Mucosa of descending colon (tissue), 3 donors: ENCODE measurements around the gene AGPS. TPM values are rescaled to one million over a fixed set of nuclear protein-coding genes. Genes with fewer than 3 reads are reported as not detected.
A peak's percentile ranks its signal among the peaks of the same experiment; 100 is the strongest.
"Not testable (repeated sequence)": the region's sequence is repeated elsewhere in the genome, so short reads cannot be mapped to it uniquely, and the experiment has no call there.

ENCODE experiments used
- ATAC-seq: fragments of 200-7000 bp; cut with Tn5 transposase; one replicate; pipeline ENCODE4 v1.9.1; 2020; ENCODE audit warnings: mild to moderate bottlenecking, moderate library complexity
- DNase-seq, 3 donors: peaks; one replicate each; pipeline ENCODE4 v3.0.0-alpha.2; 2020
- H3K36me3 ChIP-seq: fragments of 200-600 bp; one replicate; pipeline ENCODE4 v1.8.0; 2021; ENCODE audit warnings: low read depth, mild to moderate bottlenecking
- H3K4me1 ChIP-seq: fragments of 200-600 bp; one replicate; pipeline ENCODE4 v1.8.0; 2021; ENCODE audit warnings: low read depth, mild to moderate bottlenecking
- H3K4me3 ChIP-seq: fragments of 200-600 bp; one replicate; pipeline ENCODE4 v1.8.0; 2021; ENCODE audit warnings: mild to moderate bottlenecking
- H3K9me3 ChIP-seq: fragments of 200-600 bp; one replicate; pipeline ENCODE4 v1.8.0; 2021; ENCODE audit warnings: mild to moderate bottlenecking
- intact Hi-C, 2 donors: fragments of 100-400 bp; cut with DNase I in 1 of 2; cut with micrococcal nuclease in 1 of 2; formaldehyde crosslinking; loops; one replicate each; pipeline versions ENCODE4 v1.11.0 to v1.11.1; 2022; cut with DNase I, micrococcal nuclease
- total RNA-seq, 3 donors: library from RNA; stranded (reverse); fragmentation: NEBNext Ultra II Directional in 2 of 3; extraction: Animal tissue kit (Norgen Biotek cat#: 25700) in 2 of 3; gene quantifications; one replicate each; pipeline versions ENCODE4 v1.2.1 to v1.2.4, GENCODE V29; 2021 to 2023
- TF ChIP-seq, protein P1 (sequence below): fragments of 200-600 bp; IDR thresholded peaks from one replicate; pipeline ENCODE4 v1.8.0; 2022; ENCODE audit warnings: antibody characterized with exemption, mild to moderate bottlenecking
- donor health status: DM: no; HTN: no; CAD: no; lungs with moderate emphysema.
- donor health status: DM: no; HTN: no; CAD: no.
- donor health status: DM: no; HTN: yes; CAD: no.

The AGPS gene
- total RNA-seq, 3 donors from 2014 or later: 43.0 to 58.4 (median 48.7) TPM

DNA sequence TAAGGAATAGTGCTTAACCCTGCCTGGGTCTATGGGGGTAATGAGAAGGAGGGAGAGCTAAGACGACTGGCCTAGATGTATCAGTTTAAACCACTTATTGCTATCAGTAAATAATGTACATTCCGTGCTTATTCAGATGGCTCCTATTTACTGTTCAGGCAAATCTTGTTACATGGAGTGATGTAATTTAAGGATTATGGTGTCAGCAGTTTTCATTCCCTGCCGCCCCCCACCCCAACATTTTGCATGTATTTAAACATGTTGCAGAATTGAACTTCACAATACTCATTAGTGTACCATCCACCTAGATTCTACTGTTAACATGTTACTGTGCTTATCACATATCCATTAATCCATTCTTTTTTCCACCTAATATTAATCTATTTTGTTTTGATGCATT, 11.7 kb downstream of the AGPS start:
- Histone ChIP-seq H3K4me3 (no peak overlapping the region), H3K9me3 (no peaks in the 10 kb centered on the region), H3K36me3 (no peaks in the 10 kb centered on the region), H3K4me1 (peaks cover 3% of the 10 kb centered on the region)
- ATAC-seq: no peak
- DNase-seq: no peak
- intact Hi-C loops: no loop called here
- TF ChIP-seq, protein P1, sequence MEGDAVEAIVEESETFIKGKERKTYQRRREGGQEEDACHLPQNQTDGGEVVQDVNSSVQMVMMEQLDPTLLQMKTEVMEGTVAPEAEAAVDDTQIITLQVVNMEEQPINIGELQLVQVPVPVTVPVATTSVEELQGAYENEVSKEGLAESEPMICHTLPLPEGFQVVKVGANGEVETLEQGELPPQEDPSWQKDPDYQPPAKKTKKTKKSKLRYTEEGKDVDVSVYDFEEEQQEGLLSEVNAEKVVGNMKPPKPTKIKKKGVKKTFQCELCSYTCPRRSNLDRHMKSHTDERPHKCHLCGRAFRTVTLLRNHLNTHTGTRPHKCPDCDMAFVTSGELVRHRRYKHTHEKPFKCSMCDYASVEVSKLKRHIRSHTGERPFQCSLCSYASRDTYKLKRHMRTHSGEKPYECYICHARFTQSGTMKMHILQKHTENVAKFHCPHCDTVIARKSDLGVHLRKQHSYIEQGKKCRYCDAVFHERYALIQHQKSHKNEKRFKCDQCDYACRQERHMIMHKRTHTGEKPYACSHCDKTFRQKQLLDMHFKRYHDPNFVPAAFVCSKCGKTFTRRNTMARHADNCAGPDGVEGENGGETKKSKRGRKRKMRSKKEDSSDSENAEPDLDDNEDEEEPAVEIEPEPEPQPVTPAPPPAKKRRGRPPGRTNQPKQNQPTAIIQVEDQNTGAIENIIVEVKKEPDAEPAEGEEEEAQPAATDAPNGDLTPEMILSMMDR: no peak

DNA sequence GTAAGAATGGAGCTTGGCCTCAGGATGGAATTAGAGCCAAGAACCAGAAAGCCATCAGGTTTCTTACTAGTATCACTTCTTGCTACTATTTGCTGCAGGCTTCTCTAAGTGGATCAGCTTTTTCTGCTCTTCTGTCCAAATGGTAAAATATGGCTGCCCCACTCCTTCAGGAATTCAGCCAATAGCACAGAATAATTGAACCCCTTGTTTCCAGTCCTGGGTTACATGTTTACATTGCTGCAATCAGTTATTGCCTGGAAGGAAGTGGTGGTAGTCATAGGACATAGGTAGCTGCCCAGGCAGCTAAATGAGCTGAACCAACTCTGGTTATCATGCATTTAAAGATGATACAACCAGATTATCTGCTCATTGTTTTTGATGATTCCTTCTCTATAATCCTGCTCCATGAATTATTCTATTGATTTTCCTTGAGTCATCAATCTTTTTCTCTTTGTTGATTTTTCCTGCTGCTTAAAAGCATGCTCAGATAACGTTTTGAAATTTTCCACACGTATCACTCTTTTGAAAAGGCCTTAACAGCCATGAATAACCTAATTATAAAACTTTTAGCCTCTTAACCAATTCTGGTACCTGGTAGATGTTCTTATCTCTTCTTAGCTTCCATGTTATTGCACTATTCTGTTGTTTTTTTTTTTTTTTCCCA, 12.6 kb downstream of the AGPS start:
- intact Hi-C loops: no loop called here
- peak; percentile 66 for ATAC-seq
- TF ChIP-seq, protein P1: no peak

DNA sequence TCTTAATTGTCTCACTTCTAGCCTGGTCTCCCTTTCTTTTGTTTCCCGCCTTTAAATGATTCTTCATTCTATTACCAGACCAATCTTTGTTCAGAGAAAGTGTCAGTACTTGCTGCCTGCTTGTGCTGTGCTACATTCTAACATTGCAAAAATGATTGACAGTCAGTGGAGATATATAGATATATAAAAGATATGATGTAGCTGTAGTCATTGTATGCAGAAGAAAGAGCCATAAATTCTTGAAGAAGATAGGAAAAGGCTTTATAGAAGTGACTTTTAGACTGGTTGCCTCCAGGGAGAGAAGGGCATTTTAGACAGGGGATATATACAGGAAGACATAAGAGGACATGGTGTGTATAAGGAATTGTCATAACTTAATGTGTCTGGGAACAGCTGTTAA, 13.6 kb downstream of the AGPS start:
- TF ChIP-seq, protein P1: no peak
- intact Hi-C loops: no loop called here
- ATAC-seq: peak; percentile 54

More for the DNA sequence above, 12.6 kb downstream of the AGPS start:
- Histone ChIP-seq H3K36me3 (no peaks in the 10 kb centered on the region), H3K4me3 (no peak overlapping the region), H3K9me3 (no peaks in the 10 kb centered on the region), H3K4me1 (peaks cover 3% of the 10 kb centered on the region)
- DNase-seq: no peak

DNA sequence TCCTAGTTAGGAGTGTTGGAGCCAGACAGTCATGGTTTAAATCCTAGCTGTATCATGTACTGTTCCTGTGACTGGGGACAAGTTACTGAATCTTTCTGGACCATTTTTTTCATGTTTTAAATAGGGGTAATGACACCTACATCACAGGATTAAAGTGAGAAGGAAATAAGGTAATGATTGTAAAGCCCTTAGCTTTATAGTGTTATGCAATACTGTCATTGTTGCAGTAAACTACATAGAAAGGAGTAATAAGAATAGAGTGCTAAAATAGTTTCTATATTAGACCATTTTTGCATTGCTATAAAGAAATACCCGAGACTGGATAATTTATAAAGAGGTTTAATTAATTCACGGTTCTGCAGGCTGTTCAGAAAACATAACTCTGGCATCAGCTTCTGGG, 14.5 kb downstream of the AGPS start:
- Histone ChIP-seq H3K4me3 (no peak overlapping the region), H3K9me3 (no peaks in the 10 kb centered on the region), H3K36me3 (no peaks in the 10 kb centered on the region), H3K4me1 (peaks cover 3% of the 10 kb centered on the region)
- DNase-seq (no peak), ATAC-seq (peak; percentile 25)
- intact Hi-C loops: no loop called here
- TF ChIP-seq, protein P1: no peak

More for the DNA sequence above, 13.6 kb downstream of the AGPS start:
- Histone ChIP-seq H3K36me3 (no peaks in the 10 kb centered on the region), H3K4me3 (no peak overlapping the region), H3K4me1 (peaks cover 3% of the 10 kb centered on the region), H3K9me3 (no peaks in the 10 kb centered on the region)
- DNase-seq: no peak

DNA sequence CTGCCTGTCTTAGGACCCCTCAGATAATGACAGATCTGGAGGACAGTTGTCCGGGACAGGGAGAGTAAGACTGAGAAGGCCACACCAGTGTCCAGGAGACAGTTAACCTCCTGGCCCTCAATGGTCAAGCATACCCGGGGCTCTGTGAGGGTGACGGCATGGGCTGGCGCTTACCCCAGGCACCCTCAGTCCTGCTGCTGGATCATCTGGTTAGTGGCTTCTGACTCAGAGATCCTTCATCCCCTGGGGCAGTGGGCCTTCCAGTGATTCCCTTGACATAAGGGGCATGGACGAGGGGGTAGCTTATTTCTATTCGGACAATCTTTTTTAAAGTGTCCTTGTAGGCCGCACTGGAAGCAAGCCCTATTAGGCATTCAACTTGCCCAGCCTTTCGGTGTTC, 18.1 kb downstream of the AGPS start:
- not testable (repeated sequence) for H3K4me1 ChIP-seq, H3K4me3 ChIP-seq, DNase-seq, ATAC-seq, H3K9me3 ChIP-seq, H3K36me3 ChIP-seq
- intact Hi-C loops: loop anchor here (5.0 to 10.0 kb wide), 3 partner anchors 73 to 246 kb away; no protein-coding TSS in a partner anchor

DNA sequence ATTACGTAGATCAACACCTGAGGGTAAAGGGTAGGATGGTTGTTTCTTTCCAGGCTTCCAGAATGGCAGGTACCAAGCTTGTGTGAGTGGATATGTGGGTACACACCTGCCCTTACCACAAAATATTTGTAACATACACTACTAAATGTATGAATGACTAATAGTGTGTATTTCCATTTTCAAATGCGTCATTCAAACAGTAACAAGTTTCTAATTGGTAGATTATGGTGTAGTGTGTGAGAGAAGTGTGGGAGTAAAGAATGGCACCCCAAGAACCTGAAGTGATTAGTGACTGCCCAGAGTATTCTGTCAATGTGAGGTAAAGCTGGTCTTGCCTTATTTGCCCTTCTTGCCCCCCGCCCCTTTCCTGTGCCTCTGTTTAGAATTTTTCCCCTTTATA, 21.1 kb downstream of the AGPS start:
- DNase-seq: no peak
- TF ChIP-seq, protein P1: no peak
- intact Hi-C loops: loop anchor here (5.0 to 10.0 kb wide), 3 partner anchors 76 to 249 kb away; no protein-coding TSS in a partner anchor
- Histone ChIP-seq H3K36me3 (no peaks in the 10 kb centered on the region), H3K4me3 (no peak overlapping the region), H3K4me1 (no peaks in the 10 kb centered on the region), H3K9me3 (no peaks in the 10 kb centered on the region)
- no peak for ATAC-seq
